Fibroblast of skin of left quadriceps (primary cell): ENCODE data around the gene TTC3.
"Not testable (repeated sequence)": the region's sequence is repeated elsewhere in the genome, so short reads cannot be mapped to it uniquely, and the experiment has no call there.

Experiments used
- DNase-seq, 2 experiments: peaks; one replicate each; pipeline ENCODE4 v3.0.0-alpha.2; 2013; ENCODE audit warnings: low read depth in 2 of 2

The TTC3 gene

GRCh38 chr21:37095821-37096220, 22.8 kb downstream of the TTC3 start:
- DNase-seq = no peak

- DNase-seq = no peak
Measured at GRCh38 chr21:37098751-37099150, 25.7 kb downstream of the TTC3 start.

- no peak for DNase-seq
Measured at GRCh38 chr21:37100316-37100715, 27.3 kb downstream of the TTC3 start.

GRCh38 chr21:37101384-37101783, 28.3 kb downstream of the TTC3 start:
- DNase-seq = no peak

GRCh38 chr21:37102746-37103145, 29.7 kb downstream of the TTC3 start:
- not testable (repeated sequence) for DNase-seq

- DNase-seq = no peak
Measured at GRCh38 chr21:37106998-37107397, 33.9 kb downstream of the TTC3 start.

GRCh38 chr21:37111029-37111428, 38.0 kb downstream of the TTC3 start:
- DNase-seq = not testable (repeated sequence)

- DNase-seq = not testable (repeated sequence)
Measured at GRCh38 chr21:37114301-37114700, 41.2 kb downstream of the TTC3 start.

- not testable (repeated sequence) for DNase-seq
Measured at GRCh38 chr21:37116459-37116858, 43.4 kb downstream of the TTC3 start.

- DNase-seq = no peak
Measured at GRCh38 chr21:37117204-37117603, 44.1 kb downstream of the TTC3 start.

GRCh38 chr21:37118187-37118826, 45.3 kb downstream of the TTC3 start:
- no peak for DNase-seq

- DNase-seq = no peak
Measured at GRCh38 chr21:37119421-37120218, 46.6 kb downstream of the TTC3 start.

GRCh38 chr21:37128076-37128475, 55.0 kb downstream of the TTC3 start:
- no peak for DNase-seq

GRCh38 chr21:37130971-37131370, 57.9 kb downstream of the TTC3 start:
- no peak for DNase-seq

- no peak for DNase-seq
Measured at GRCh38 chr21:37136261-37136660, 63.2 kb downstream of the TTC3 start.

- no peak for DNase-seq
Measured at GRCh38 chr21:37136744-37137143, 63.7 kb downstream of the TTC3 start.

- DNase-seq = no peak
Measured at GRCh38 chr21:37139154-37139553, 66.1 kb downstream of the TTC3 start.

- peak; percentile 63 to 64 for DNase-seq
Measured at GRCh38 chr21:37139902-37140301, 66.8 kb downstream of the TTC3 start.

- not testable (repeated sequence) for DNase-seq
Measured at GRCh38 chr21:37143392-37143791, 70.3 kb downstream of the TTC3 start.

- DNase-seq = peak; percentile 31 to 36
Measured at GRCh38 chr21:37145635-37146111, 72.6 kb downstream of the TTC3 start.

- no peak for DNase-seq
Measured at GRCh38 chr21:37146320-37147235, 73.5 kb downstream of the TTC3 start.

- peak; percentile 49 for DNase-seq
Measured at GRCh38 chr21:37149411-37149810, 76.4 kb downstream of the TTC3 start.
